Liver (tissue), 3 donors: ENCODE results near the gene XDH.

ENCODE experiments used
- EGR1 ChIP-seq, 2 donors: IDR thresholded peaks; 2 replicates each; pipeline ENCODE4 v1.6.1; 2016 to 2018; ENCODE audit warnings: antibody characterized with exemption in 2 of 2, low read depth in 2 of 2
- RAD21 ChIP-seq, 2 donors: IDR thresholded peaks; 2 replicates each; pipeline ENCODE4 v1.6.1; 2016; ENCODE audit warnings: antibody characterized with exemption in 2 of 2, mild to moderate bottlenecking in 2 of 2
- RXRA ChIP-seq, 2 donors: IDR thresholded peaks; 2 replicates each; pipeline ENCODE4 v1.6.1; 2017 to 2018; ENCODE audit warnings: antibody characterized with exemption in 2 of 2, mild to moderate bottlenecking in 1 of 2
- SP1 ChIP-seq: IDR thresholded peaks from 2 replicates; pipeline ENCODE4 v1.6.1; 2018; ENCODE audit warnings: antibody characterized with exemption, mild to moderate bottlenecking
- TAF1 ChIP-seq: conservative IDR thresholded peaks from 2 replicates; pipeline ENCODE4 v1.6.1; 2016; ENCODE audit warnings: antibody characterized with exemption, mild to moderate bottlenecking
- YY1 ChIP-seq: IDR thresholded peaks from 2 replicates; pipeline ENCODE4 v1.6.1; 2016; ENCODE audit warnings: antibody characterized with exemption, mild to moderate bottlenecking
- TF ChIP-seq, protein P1 (sequence below): fragments of 150-350 bp; IDR thresholded peaks from 2 replicates; pipeline ENCODE4 v1.5.1; 2017; ENCODE audit warnings: improper control_type of control experiment, low read depth, low read length; ENCODE audit not compliant: missing input control
- TF ChIP-seq, protein P2 (sequence below): IDR thresholded peaks from 2 replicates; pipeline ENCODE4 v1.6.1; 2016; ENCODE audit warnings: antibody characterized with exemption
- TF ChIP-seq, protein P3 (sequence below): IDR thresholded peaks from 2 replicates; pipeline ENCODE4 v1.6.1; 2016; ENCODE audit warnings: antibody characterized with exemption
- donor health status: healthy.
- donor health status: healthy.

DNA sequence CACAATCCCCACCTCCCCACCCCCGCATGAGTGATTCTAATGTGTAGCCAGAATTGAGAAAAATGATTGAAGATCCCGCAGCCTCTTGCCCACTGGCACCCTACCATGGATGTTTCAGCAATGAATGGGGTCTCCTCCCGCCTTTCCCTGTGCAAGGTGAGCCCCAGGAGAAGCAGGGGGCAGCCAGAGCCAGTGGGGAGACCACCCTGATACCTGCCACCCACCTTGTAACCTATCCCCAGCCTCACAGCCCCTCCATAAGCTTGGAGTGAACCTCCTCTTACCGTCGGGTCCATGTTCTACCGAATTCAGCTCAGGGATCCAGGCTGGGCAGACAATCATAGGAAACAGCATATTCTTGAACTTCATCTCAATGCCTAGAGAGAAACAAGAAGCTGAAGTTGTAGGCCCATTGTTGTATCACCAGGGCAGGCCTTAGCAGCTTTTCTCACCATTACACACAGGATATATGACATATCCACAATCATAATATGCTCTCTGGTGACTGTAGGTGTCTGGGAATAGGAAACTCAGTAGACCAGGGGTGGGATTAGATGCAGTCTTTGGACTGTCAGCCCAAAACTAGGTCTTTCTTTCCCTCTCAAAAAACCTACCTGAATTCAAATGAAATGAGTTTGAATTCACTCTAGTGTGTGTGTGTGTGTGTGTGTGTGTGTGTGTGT is 30.9 kb downstream of the XDH start:
- TF ChIP-seq, protein P1, sequence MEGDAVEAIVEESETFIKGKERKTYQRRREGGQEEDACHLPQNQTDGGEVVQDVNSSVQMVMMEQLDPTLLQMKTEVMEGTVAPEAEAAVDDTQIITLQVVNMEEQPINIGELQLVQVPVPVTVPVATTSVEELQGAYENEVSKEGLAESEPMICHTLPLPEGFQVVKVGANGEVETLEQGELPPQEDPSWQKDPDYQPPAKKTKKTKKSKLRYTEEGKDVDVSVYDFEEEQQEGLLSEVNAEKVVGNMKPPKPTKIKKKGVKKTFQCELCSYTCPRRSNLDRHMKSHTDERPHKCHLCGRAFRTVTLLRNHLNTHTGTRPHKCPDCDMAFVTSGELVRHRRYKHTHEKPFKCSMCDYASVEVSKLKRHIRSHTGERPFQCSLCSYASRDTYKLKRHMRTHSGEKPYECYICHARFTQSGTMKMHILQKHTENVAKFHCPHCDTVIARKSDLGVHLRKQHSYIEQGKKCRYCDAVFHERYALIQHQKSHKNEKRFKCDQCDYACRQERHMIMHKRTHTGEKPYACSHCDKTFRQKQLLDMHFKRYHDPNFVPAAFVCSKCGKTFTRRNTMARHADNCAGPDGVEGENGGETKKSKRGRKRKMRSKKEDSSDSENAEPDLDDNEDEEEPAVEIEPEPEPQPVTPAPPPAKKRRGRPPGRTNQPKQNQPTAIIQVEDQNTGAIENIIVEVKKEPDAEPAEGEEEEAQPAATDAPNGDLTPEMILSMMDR: no peak
- TF ChIP-seq RAD21 (IDR thresholded peaks at IDR 0.05) (no peak), EGR1 (IDR thresholded peaks at IDR 0.05; ENCODE audit: low read depth in 2 of 2) (no peak), TAF1 (no peak), RXRA (IDR thresholded peaks at IDR 0.05) (no peak), SP1 (no peak), YY1 (no peak)
- TF ChIP-seq, protein P2, sequence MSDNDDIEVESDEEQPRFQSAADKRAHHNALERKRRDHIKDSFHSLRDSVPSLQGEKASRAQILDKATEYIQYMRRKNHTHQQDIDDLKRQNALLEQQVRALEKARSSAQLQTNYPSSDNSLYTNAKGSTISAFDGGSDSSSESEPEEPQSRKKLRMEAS: no peak
- TF ChIP-seq, protein P3, sequence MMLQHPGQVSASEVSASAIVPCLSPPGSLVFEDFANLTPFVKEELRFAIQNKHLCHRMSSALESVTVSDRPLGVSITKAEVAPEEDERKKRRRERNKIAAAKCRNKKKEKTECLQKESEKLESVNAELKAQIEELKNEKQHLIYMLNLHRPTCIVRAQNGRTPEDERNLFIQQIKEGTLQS: no peak
